HG02970 (cell line): ENCODE results near the gene TLE4.
"Not testable (repeated sequence)": the region's sequence is repeated elsewhere in the genome, so short reads cannot be mapped to it uniquely, and the experiment has no call there.

Experiments
- ATAC-seq: cut with Tn5 transposase; IDR thresholded peaks from one replicate; pipeline ENCODE4 v1.9.1; 2021; ENCODE audit warnings: mild to moderate bottlenecking, moderate library complexity, moderate number of reproducible peaks; ENCODE audit not compliant: unreplicated experiment, low FRiP score

Gene TLE4

DNA sequence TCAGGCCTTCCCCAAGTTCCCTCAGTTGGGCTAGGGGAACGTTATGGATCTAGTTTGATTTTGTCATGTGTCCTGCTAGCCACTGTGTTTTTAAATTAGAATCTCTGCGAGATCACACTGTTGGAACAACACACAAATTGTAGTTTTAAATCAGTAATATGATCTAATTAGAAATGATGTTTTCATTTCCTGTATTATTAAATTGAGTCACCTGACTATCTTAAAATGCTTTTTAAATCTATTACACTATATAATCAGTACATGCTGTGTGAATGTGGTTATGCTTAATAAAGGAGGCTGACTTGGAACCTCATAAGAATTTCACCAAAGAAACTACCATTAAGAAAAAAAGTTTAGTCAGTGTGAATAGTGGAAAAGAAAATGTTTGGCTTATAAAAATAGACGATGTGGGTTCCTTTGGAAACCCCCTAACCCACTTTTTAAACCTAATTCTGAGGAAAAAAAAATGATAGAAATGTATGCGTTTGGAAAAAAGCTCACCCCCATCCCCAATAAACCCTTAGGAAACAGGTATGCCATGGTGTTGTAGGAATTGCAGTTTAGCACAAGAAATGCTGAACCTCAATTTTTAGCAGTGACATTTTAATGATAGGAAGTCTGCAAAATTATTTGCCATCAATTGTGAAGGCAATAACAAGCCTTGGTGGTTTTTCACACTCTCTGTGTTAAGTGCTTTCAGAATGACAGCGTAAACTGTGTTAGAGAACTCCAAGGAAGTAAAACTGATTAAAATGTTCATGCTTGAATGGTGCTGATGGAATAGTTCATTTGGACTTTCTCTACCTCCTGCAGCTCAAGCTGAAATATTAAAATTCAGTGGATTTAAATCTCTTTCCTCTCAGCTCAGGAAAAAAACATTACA is 59.0 kb downstream of the TLE4 start:
- peak; percentile 52 for ATAC-seq

- ATAC-seq, result no peak
Observed at GRCh38 chr9:79632060-79632459, 60.3 kb downstream of the TLE4 start.

DNA sequence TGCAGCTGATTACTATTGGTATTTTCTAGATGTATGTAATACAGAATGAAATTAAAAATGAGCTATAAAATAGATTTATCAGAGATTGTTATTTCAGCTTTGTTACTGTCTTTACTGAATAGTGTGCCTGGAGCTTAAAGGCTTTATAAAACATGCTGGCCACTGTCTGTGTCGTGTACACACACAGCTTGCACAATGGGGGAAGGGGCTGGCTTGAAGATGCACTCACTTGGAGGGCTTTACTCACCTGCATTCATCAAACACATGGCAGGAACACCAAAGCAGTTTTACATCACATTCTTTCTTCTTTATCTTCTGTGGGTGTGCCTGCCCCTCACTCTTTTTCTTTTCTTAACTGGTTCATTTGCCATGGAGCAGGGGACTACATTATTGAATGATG is 60.9 kb downstream of the TLE4 start:
- ATAC-seq, result no peak

DNA sequence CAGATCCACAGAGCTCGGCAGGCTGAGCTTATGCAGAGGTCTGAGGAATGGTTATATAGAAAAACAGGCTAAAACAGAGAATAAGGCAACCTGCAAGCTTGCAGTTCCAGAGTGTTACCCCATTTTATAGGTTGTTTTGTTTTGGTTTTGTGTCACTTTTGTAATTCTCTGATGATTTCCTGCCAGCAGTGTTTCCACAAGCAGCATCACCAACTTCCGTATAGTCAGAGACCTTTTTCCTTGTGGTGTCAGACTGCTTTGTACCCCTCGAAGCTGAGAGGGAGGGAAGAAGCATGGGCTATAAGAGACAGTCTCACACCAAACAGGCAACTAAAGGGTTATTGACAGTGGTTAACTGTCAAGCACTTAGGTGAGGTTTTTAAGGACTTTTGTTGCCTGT is 61.8 kb downstream of the TLE4 start:
- no peak for ATAC-seq

DNA sequence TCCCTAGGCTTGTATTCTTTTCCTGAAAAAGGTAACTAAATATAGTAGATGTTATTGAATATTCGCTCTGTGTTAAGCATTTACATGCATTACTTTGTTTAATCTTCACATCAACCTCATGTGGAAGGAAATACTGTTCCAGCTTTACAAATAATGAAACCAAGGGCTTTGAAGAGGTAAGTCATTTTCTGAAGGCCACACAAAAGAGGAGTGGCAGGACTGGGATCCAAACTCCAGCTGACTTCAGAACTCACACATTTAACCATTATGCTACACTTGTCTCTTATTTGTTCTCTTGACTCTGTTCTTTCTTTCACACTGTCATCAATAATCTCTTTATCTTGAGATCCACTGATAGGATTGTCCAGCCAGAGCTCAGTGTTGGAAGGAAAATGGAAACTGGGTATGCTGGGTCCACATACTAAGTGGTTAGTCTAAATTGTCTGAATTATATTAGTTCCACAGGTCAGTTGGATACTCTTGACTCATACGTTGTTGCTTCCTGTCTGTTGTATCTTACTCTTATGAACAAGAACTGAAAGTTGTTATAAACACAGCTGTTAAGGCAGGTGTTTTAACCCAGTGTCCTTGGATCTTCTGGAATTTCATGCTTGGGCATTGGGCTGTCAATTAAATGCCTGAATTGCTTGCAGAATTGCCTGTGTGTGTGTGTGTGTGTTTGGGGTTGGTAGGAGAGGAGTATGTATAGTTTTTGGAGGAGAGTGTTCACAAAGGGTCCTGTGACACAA is 65.6 kb downstream of the TLE4 start:
- no peak for ATAC-seq

- no peak for ATAC-seq
Observed at GRCh38 chr9:79638806-79639205, 67.0 kb downstream of the TLE4 start.

- no peak for ATAC-seq
Observed at GRCh38 chr9:79639354-79639753, 67.6 kb downstream of the TLE4 start.

DNA sequence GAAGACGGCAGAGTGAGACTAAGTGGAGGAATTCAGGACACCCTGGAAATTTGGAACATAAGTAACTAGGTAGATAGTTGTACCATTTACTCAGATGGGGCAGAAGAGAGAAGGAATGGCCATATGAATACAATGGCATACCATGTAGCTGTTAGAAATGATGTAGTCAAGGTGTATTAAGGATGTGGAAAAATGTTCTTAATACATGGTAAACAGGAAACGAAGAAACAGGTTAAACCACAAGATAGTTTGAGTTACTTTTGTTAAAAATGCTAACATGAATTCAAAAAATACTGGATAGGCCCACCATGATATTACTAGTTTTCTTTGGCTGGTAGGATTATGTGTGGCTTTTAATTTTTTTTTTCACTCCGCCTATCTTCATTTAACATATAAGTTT is 68.3 kb downstream of the TLE4 start:
- ATAC-seq, result not testable (repeated sequence)

DNA sequence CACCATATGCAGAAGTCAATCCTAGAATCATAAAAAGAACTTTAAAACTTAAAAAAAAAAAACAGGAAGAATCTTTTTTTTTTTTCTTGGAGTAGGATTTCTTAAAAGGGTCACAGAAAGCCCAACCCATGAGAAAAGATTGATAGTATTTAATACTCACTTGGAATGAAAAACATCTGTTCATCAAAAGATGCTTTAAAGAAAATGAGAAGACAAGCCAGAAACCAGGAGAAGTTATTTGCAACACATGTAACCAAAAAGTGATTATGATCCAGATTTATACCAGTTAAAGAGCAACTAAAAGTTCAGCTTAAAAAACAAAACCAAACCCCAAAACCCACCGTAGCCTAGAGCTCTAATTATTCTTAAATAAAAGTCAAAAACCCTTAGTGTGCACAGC is 69.3 kb downstream of the TLE4 start:
- ATAC-seq, result no peak

GRCh38 chr9:79642671-79643070 is 70.9 kb downstream of the TLE4 start:
- ATAC-seq, result no peak

DNA sequence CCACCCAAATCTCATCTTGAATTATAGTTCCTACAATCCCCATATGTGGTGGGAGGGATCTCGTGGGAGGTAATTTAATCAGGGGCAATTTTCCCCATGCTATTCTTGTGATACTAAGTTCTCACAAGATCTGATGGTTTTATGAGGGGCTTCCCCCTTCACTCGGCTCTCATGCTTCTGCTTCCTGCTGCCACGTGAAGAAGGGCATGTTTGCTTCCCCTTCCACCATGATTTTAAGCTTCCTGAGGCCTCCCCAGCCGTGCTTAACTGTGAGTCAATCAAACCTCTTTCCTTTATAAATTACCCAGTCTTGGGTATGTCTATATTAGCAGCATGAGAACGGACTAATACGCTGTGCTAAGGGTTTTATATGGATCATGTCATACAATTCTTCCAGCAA is 72.3 kb downstream of the TLE4 start:
- ATAC-seq, result no peak

DNA sequence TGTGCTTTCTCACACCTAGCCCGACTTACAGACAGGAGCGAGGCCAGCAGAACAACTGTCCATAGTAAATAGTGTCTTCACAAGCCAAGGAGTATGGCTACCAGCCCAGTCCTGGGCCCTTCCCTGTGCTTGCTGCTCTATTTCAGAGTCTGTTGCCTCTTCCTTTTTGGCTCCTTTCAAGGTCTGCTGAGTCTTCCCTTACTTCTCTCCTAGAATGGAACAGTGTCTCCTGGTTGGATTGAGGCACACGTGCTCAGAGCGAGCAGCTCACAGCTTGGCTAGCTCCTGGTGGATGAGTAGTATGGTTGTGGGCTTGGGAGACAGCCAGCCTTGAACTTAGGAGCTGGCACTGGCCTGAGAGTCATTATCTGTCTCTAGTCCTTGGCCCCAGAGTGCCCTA is 72.8 kb downstream of the TLE4 start:
- ATAC-seq, result no peak

DNA sequence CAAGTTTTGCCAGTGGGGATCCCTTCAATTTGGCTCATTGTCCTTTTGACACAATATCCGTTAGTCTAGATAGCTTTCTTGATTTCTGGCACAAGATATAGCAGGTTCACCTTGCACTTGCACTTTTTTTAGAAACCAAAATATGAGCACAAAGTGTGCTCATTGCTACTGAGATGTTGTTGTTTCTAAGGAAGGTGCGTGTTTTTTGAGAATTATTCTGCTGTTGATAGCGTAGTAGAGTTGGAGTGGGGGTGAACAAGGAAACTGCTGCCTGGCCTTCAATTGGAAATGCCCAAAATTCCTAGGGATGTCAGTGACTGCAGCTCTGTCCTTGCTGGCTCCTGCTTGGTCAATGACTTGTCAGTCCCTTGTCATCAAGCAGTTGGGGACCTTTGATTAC is 73.3 kb downstream of the TLE4 start:
- no peak for ATAC-seq

- ATAC-seq, result no peak
Observed at GRCh38 chr9:79646096-79646495, 74.3 kb downstream of the TLE4 start.

DNA sequence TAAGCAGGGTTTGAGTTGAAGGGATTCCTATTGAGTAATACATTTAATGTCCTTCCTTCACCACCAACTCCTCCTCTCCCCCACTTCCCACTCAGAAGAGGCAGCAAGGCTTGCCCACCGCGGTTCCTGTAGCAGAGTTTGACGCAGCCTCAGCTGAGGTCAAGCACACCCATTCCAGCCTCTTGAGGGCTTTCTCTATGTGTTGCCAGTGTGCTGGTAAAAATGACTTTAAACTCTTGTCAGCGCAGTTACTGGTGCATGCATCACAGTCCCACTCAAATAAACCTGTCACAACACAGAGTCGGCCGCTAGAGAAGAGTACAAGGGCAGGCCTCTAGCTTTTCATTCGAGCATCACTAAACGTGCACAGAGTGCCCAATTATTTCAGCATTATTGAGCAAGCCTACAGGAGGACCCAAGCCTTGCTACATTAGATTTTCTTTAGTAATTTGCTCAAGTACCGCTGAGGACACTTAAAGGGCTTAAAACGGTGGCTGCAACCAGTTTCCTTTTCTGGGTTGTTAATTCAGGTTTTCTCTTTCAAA is 79.6 kb downstream of the TLE4 start:
- ATAC-seq, result no peak

GRCh38 chr9:79652598-79652997 is 80.8 kb downstream of the TLE4 start:
- ATAC-seq, result no peak

- ATAC-seq, result not testable (repeated sequence)
Observed at GRCh38 chr9:79654591-79655382, 83.0 kb downstream of the TLE4 start.

GRCh38 chr9:79655551-79655950 is 83.8 kb downstream of the TLE4 start:
- ATAC-seq, result no peak

DNA sequence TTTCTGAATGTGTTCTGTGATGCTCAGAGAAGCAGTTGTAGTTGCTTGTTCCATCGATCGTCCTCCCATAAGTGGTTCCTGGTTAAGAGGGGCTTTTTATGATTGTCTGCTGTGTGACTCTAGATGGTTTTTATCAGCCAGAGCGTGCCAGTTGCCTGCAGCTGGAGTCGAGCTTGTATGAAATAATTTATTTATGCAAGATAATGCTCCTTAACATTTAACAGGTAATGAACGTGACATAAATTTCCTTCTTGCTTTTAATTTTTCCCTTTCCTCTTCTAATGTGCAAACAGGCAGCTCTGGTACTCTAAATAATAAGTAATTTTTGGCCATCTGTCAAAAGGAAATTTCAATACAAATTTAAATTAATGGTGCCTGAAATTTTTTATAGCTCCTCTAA is 84.4 kb downstream of the TLE4 start:
- no peak for ATAC-seq

DNA sequence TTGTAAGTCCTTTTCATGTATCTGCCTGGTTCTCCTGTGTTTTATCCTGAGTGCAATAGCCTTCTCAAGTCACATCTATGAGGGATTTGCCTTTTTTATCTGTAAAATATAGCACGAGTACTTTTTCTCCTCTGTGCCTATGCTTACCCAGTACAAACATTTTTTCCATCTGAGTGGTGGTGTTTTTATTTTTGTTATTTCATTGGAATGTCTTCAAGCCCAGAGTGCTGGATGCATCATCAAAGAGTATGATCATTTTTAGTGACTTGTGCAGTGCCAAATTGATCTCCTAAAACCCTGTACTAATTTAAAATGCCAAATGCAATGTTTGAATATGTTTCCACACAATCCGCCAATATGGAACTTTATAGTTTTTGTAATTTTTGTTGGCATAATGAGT is 86.1 kb downstream of the TLE4 start:
- ATAC-seq, result no peak

DNA sequence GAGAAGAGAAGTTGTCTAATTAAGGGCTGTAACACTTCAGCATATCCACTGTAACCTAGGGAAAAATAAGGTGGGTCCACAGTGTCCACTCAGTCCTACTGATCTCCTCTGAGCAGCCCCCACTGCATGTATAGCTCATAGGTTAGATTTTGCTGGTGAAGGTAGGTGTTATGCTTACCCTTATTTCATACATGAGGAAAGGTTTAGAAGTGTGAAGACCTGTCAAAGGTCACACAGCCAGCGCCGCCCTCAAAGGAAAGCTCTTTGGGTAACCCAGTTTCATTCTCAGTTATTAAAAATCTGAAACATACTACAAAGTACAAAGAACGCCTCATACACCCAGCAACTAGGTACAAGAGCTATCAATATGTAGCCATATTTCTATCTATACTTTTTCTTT is 87.2 kb downstream of the TLE4 start:
- no peak for ATAC-seq
